NCI-H2196 treated with DMSO at 0.1 percent for 48 hours (cell line): ENCODE results near the gene FHIT.
"Not testable (repeated sequence)": the region's sequence is repeated elsewhere in the genome, so short reads cannot be mapped to it uniquely, and the experiment has no call there.

Source experiments
- DNase-seq: peaks from one replicate; lab custom pipeline; 2025; ENCODE audit not compliant: unreplicated experiment; lab: John Stamatoyannopoulos, UW

Gene FHIT

GRCh38 chr3:60737633-60738399 is 513.4 kb downstream of the FHIT start:
- DNase-seq, result no peak

- DNase-seq, result no peak
Observed at GRCh38 chr3:60730371-60730770, 520.9 kb downstream of the FHIT start.

- no peak for DNase-seq
Observed at GRCh38 chr3:60729056-60729455, 522.2 kb downstream of the FHIT start.

GRCh38 chr3:60728006-60728405 is 523.2 kb downstream of the FHIT start:
- no peak for DNase-seq

- no peak for DNase-seq
Observed at GRCh38 chr3:60720736-60721135, 530.5 kb downstream of the FHIT start.

GRCh38 chr3:60716573-60716972 is 534.7 kb downstream of the FHIT start:
- DNase-seq, result no peak

GRCh38 chr3:60708191-60708975 is 542.9 kb downstream of the FHIT start:
- DNase-seq, result no peak

- DNase-seq, result no peak
Observed at GRCh38 chr3:60707452-60708020, 543.7 kb downstream of the FHIT start.

GRCh38 chr3:60703956-60704736 is 547.1 kb downstream of the FHIT start:
- no peak for DNase-seq

GRCh38 chr3:60703008-60703407 is 548.2 kb downstream of the FHIT start:
- DNase-seq, result no peak

- DNase-seq, result no peak
Observed at GRCh38 chr3:60698117-60698516, 553.1 kb downstream of the FHIT start.

- DNase-seq, result no peak
Observed at GRCh38 chr3:60697132-60697531, 554.1 kb downstream of the FHIT start.

GRCh38 chr3:60696428-60697125 is 554.7 kb downstream of the FHIT start:
- no peak for DNase-seq

GRCh38 chr3:60675424-60675823 is 575.8 kb downstream of the FHIT start:
- DNase-seq, result no peak

- no peak for DNase-seq
Observed at GRCh38 chr3:60674870-60675269, 576.4 kb downstream of the FHIT start.

- no peak for DNase-seq
Observed at GRCh38 chr3:60673123-60673522, 578.1 kb downstream of the FHIT start.

- DNase-seq, result not testable (repeated sequence)
Observed at GRCh38 chr3:60672337-60672736, 578.9 kb downstream of the FHIT start.

- DNase-seq, result no peak
Observed at GRCh38 chr3:60669636-60670035, 581.6 kb downstream of the FHIT start.

- no peak for DNase-seq
Observed at GRCh38 chr3:60660026-60660425, 591.2 kb downstream of the FHIT start.

GRCh38 chr3:60659098-60659497 is 592.2 kb downstream of the FHIT start:
- DNase-seq, result no peak

GRCh38 chr3:60657972-60658371 is 593.3 kb downstream of the FHIT start:
- no peak for DNase-seq
